CD4-positive, alpha-beta T cell treated with Interleukin-17A for 1 hour (primary cell): ENCODE data around the gene GPR63.

Experiments used
- DNase-seq: peaks from one replicate; pipeline ENCODE4 v3.0.0-alpha.2; 2020

The GPR63 gene

GRCh38 chr6:96837081-96837971 is at the start of gene GPR63:
Gene GPR63, minus strand, starts transcription at chr6:96837477. Its CDS starts 37,746 bp downstream, at chr6:96799731.
- peak; percentile 81 for DNase-seq

GRCh38 chr6:96886519-96886918 is 49.2 kb upstream of the GPR63 start:
- no peak for DNase-seq

- peak; percentile 58 for DNase-seq
Observed at GRCh38 chr6:96885187-96885631, 47.9 kb upstream of the GPR63 start.

GRCh38 chr6:96878143-96878542 is 40.9 kb upstream of the GPR63 start:
- DNase-seq = no peak

- DNase-seq = no peak
Observed at GRCh38 chr6:96876886-96877545, 39.7 kb upstream of the GPR63 start.

- no peak for DNase-seq
Observed at GRCh38 chr6:96872976-96873375, 35.7 kb upstream of the GPR63 start.

- no peak for DNase-seq
Observed at GRCh38 chr6:96865055-96865405, 27.8 kb upstream of the GPR63 start.

- no peak for DNase-seq
Observed at GRCh38 chr6:96864216-96865054, 27.2 kb upstream of the GPR63 start.

- DNase-seq = no peak
Observed at GRCh38 chr6:96862560-96862959, 25.3 kb upstream of the GPR63 start.

- DNase-seq = no peak
Observed at GRCh38 chr6:96861588-96861987, 24.3 kb upstream of the GPR63 start.

- DNase-seq = no peak
Observed at GRCh38 chr6:96856856-96857255, 19.6 kb upstream of the GPR63 start.

GRCh38 chr6:96853083-96853482 is 15.8 kb upstream of the GPR63 start:
- DNase-seq = no peak

- DNase-seq = no peak
Observed at GRCh38 chr6:96852605-96853004, 15.3 kb upstream of the GPR63 start.

- DNase-seq = no peak
Observed at GRCh38 chr6:96851858-96852257, 14.6 kb upstream of the GPR63 start.

GRCh38 chr6:96849615-96850014 is 12.3 kb upstream of the GPR63 start:
- DNase-seq = no peak

- DNase-seq = no peak
Observed at GRCh38 chr6:96844530-96844929, 7.3 kb upstream of the GPR63 start.

- DNase-seq = no peak
Observed at GRCh38 chr6:96841345-96841744, 4.1 kb upstream of the GPR63 start.

GRCh38 chr6:96836631-96837080 is 621 bp downstream of the GPR63 start:
- peak; percentile 10 for DNase-seq

- DNase-seq = no peak
Observed at GRCh38 chr6:96834070-96834469, 3.2 kb downstream of the GPR63 start.

GRCh38 chr6:96832780-96833179 is 4.5 kb downstream of the GPR63 start:
- DNase-seq = no peak

GRCh38 chr6:96826865-96827264 is 10.4 kb downstream of the GPR63 start:
- no peak for DNase-seq

GRCh38 chr6:96823743-96824142 is 13.5 kb downstream of the GPR63 start:
- DNase-seq = no peak

- no peak for DNase-seq
Observed at GRCh38 chr6:96821034-96821433, 16.2 kb downstream of the GPR63 start.
